ENCODE measurements around the gene IFNK. TPM values are rescaled to one million over a fixed set of nuclear protein-coding genes. Genes with fewer than 3 reads are reported as not detected.

Gene IFNK
- polyA plus RNA-seq, 1 experiment: not detected

GRCh38 chr9:27573634-27574590 is 49.8 kb downstream of the IFNK start:
- ChIA-PET CTCF (interaction anchor here (1.0 to 1.2 kb wide), 2 partner anchors 27 to 241 kb away, joined by 3 to 4 read pairs; no protein-coding TSS in a partner anchor), POLR2A (interaction anchor here (0.6 kb wide), 1 partner anchor 99 kb away, joined by 3 read pairs; no protein-coding TSS in a partner anchor)
- no peaks in the 10 kb centered on the region for H3K27me3 ChIP-seq (ENCODE audit: control insufficient read depth, insufficient read depth, low read length)
- H3K27ac ChIP-seq (ENCODE audit: low read depth, low read length): peak overlapping the region; percentile 95
- TF ChIP-seq CTCF (IDR thresholded peaks at IDR 0.05; ENCODE audit: low read depth, low read length): no peak
- H3K9me3 ChIP-seq (ENCODE audit: control insufficient read depth, insufficient read depth, low read length): no peaks in the 10 kb centered on the region; the same call in 1 of the 2 replicates
- H3K4me3 ChIP-seq (ENCODE audit: low read depth, low read length): peak overlapping the region; percentile 73
- peak; percentile 94 for DNase-seq (ENCODE audit: low read depth, low spot score)

Other genes starting within 250 kb of the IFNK start
- gene EQTN, start 227.1 kb upstream of the IFNK start, polyA plus RNA-seq (2011; rRNA removed): not detected in 2 replicates
- 0.32 and 0.38 TPM in 2 replicates for gene MOB3B, start 5.5 kb downstream of the IFNK start, polyA plus RNA-seq (2011; rRNA removed)
- 3.4 and 4.6 TPM in 2 replicates for gene C9orf72, start 49.2 kb downstream of the IFNK start, polyA plus RNA-seq (2011; rRNA removed)

All from AG04450 (cell line).